ENCODE results near the gene CD8A.

DNA sequence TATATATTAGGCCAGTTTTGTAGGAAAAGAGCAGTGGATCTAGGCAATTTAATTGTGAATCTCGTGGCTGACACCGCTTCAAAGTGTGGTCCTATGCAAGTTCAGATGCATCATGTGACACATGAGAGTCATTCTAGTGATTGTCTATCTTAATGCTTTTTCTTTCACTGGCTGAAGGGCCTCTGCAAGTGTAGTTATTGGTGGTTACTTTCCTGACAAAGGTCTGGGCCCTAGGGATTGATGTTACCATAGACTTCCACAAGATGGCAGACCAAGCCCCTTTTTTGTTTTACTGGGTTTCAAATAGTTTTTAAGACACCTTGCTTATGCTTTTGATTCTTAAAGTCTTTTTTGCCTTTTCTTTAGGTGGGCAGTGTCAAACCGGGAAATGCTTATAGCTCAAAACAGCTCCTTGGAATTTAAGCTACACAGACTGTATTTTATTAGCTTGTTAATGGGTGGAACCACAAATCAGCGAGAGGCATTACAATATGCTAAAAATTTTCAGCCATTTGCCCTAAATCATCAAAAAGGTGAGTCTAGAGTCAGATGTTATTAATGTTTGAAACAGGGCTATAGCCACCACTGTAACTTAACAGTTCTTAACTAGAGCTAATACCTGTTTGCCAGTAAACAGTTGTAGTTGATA is 25.9 kb downstream of the CD8A start:
- no peak for TF ChIP-seq EZH2 (IDR thresholded peaks at IDR 0.05; ENCODE audit: borderline replicate concordance, control insufficient read depth, low read depth, low read length)
- no peak for TF ChIP-seq ZNF622 (IDR thresholded peaks at IDR 0.05)
- TF ChIP-seq ZNF24 (IDR thresholded peaks at IDR 0.05) = no peak
- TF ChIP-seq GABPA (IDR thresholded peaks at IDR 0.05; ENCODE audit: low read depth) = no peak
